LNCAP (cell line): ENCODE data around the gene SF3B1.

ENCODE experiments used
- CTCF ChIP-seq: fragments of 450-650 bp; IDR thresholded peaks from 2 replicates; pipeline ENCODE4 v1.5.1; 2017; ENCODE audit warnings: mild to moderate bottlenecking

The SF3B1 gene

GRCh38 chr2:197383825-197384224, 51.0 kb downstream of the SF3B1 start:
- TF ChIP-seq CTCF: no peak

- no peak for TF ChIP-seq CTCF
Observed at GRCh38 chr2:197381641-197382040, 53.2 kb downstream of the SF3B1 start.

- TF ChIP-seq CTCF: peak; percentile 53
Observed at GRCh38 chr2:197378494-197379307, 56.1 kb downstream of the SF3B1 start.

GRCh38 chr2:197378086-197378485, 56.7 kb downstream of the SF3B1 start:
- TF ChIP-seq CTCF: no peak

- TF ChIP-seq CTCF: no peak
Observed at GRCh38 chr2:197377670-197378069, 57.2 kb downstream of the SF3B1 start.

- TF ChIP-seq CTCF: no peak
Observed at GRCh38 chr2:197372592-197372991, 62.2 kb downstream of the SF3B1 start.

GRCh38 chr2:197369933-197370320, 64.9 kb downstream of the SF3B1 start:
- no peak for TF ChIP-seq CTCF
